ENCODE results near the gene RANGAP1. TPM values are rescaled to one million over a fixed set of nuclear protein-coding genes. Genes with fewer than 3 reads are reported as not detected.
A peak's percentile ranks its signal among the peaks of the same experiment; 100 is the strongest.

Gene RANGAP1
- total and polyA plus RNA-seq, 2 of the 13 experiments (the other 11 are each of a cell fraction or from before 2014, with no cell fraction given) = 51.8 to 83.9 TPM

DNA sequence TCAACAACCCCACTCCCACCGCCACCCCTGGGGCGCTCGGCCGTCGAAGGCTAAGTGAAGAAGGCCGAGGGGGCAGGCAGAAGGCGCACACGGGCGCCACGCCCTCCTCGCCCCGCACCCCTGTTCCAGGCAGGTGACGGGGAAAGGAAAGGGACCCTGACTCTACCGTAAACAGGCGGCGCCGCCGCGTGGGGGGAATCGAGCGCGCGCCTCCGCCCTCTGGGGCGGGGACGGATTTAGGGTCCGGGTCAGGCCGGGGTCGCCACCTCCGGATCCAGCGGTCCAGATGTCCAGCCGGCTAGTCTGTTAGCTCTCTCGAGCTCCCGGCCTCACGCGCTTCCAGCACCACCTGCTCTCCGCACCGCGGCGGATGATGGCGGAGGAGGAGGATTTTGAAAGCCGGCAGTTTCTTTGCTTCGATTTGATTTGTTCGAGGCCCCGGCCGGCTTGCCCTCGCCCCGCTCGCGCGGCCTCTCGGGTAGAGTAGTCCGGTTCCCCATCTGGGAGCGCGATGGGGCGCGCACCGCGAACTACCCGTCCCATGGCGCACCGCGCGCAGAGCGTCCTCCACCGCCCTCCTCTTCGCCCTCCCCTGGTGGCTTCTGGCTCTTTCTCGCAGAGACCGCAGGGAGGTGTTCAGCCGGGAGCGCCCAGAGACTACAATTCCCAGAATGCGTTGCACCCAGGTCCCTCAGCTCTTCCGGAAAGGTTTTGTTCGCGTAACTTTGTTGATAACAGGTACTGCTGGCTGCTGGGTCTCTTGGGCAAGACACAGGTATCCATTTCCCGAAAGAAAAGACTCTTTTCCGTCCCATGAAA lies at the start of gene RANGAP1 (continued):
- TF ChIP-seq HDAC1 (CRISPR knock-in tag; IDR thresholded peaks at IDR 0.05) = peak; percentile 82
- peak; percentile 70; the same call in 1 of the 2 replicates for TF ChIP-seq KDM5A (IDR thresholded peaks at IDR 0.05; ENCODE audit: borderline replicate concordance, low read length)
- TF ChIP-seq PHF20 (CRISPR knock-in tag; IDR thresholded peaks at IDR 0.05) = peak; percentile 23; the same call in 1 of the 2 replicates
- TF ChIP-seq LCORL (IDR thresholded peaks at IDR 0.05) = no peak
- peak; percentile 71 for TF ChIP-seq LCORL (CRISPR knock-in tag; IDR thresholded peaks at IDR 0.05)
- TF ChIP-seq ZFX (CRISPR knock-in tag; IDR thresholded peaks at IDR 0.05; ENCODE audit: low read depth) = peak; percentile 46
- TF ChIP-seq RFX3 (CRISPR knock-in tag; IDR thresholded peaks at IDR 0.05) = no peak
- TF ChIP-seq, protein P1, sequence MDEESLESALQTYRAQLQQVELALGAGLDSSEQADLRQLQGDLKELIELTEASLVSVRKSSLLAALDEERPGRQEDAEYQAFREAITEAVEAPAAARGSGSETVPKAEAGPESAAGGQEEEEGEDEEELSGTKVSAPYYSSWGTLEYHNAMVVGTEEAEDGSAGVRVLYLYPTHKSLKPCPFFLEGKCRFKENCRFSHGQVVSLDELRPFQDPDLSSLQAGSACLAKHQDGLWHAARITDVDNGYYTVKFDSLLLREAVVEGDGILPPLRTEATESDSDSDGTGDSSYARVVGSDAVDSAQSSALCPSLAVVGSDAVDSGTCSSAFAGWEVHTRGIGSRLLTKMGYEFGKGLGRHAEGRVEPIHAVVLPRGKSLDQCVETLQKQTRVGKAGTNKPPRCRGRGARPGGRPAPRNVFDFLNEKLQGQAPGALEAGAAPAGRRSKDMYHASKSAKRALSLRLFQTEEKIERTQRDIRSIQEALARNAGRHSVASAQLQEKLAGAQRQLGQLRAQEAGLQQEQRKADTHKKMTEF (CRISPR knock-in tag; IDR thresholded peaks at IDR 0.05) = peak; percentile 33
- TF ChIP-seq ZNF3 (CRISPR knock-in tag; IDR thresholded peaks at IDR 0.05) = no peak
- TF ChIP-seq ZNF878 (CRISPR knock-in tag; IDR thresholded peaks at IDR 0.05) = no peak
- no peak for TF ChIP-seq NFE2L2 (IDR thresholded peaks at IDR 0.05; ENCODE audit: low read length)
- TF ChIP-seq RARG (CRISPR knock-in tag; IDR thresholded peaks at IDR 0.05; ENCODE audit: low read depth) = no peak
- no peak; the same call in 1 of the 2 replicates for TF ChIP-seq KDM3A (CRISPR knock-in tag; IDR thresholded peaks at IDR 0.05; ENCODE audit: low read depth)
- TF ChIP-seq HNRNPH1 (optimal IDR thresholded peaks at IDR 0.05; ENCODE audit: low read depth, low read length) = no peak
- no peak for TF ChIP-seq ZNF644 (CRISPR knock-in tag; IDR thresholded peaks at IDR 0.05; ENCODE audit: low read depth)
- TF ChIP-seq RBFOX2 (IDR thresholded peaks at IDR 0.05; ENCODE audit: low read depth, low read length) = peak; percentile 89
- no peak for TF ChIP-seq MAFK (conservative IDR thresholded peaks at IDR 0.05 in 1 of 2, IDR thresholded peaks at IDR 0.05 in 1 of 2; ENCODE audit: low read length in 2 of 2)
- TF ChIP-seq, protein P2, sequence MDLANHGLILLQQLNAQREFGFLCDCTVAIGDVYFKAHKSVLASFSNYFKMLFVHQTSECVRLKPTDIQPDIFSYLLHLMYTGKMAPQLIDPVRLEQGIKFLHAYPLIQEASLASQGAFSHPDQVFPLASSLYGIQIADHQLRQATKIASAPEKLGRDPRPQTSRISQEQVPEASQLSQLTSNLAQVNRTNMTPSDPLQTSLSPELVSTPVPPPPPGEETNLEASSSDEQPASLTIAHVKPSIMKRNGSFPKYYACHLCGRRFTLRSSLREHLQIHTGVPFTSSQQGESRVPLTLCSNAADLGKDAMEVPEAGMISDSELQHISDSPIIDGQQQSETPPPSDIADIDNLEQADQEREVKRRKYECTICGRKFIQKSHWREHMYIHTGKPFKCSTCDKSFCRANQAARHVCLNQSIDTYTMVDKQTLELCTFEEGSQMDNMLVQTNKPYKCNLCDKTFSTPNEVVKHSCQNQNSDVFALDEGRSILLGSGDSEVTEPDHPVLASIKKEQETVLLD (CRISPR knock-in tag; IDR thresholded peaks at IDR 0.05; ENCODE audit: low read depth) = peak; percentile 48; the same call in 1 of the 2 replicates
- no peak for TF ChIP-seq ZNF652 (CRISPR knock-in tag; IDR thresholded peaks at IDR 0.05; ENCODE audit: borderline replicate concordance, low read depth)
- TF ChIP-seq NAIF1 (CRISPR knock-in tag; IDR thresholded peaks at IDR 0.05; ENCODE audit: borderline replicate concordance) = no peak
- TF ChIP-seq ZFP41 (CRISPR knock-in tag; IDR thresholded peaks at IDR 0.05; ENCODE audit: borderline replicate concordance) = 0 out of 2 replicates have a peak, but pooled peaks have one; percentile 35
- TF ChIP-seq, protein P3, sequence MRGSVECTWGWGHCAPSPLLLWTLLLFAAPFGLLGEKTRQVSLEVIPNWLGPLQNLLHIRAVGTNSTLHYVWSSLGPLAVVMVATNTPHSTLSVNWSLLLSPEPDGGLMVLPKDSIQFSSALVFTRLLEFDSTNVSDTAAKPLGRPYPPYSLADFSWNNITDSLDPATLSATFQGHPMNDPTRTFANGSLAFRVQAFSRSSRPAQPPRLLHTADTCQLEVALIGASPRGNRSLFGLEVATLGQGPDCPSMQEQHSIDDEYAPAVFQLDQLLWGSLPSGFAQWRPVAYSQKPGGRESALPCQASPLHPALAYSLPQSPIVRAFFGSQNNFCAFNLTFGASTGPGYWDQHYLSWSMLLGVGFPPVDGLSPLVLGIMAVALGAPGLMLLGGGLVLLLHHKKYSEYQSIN (CRISPR knock-in tag; IDR thresholded peaks at IDR 0.05; ENCODE audit: borderline replicate concordance) = no peak
- TF ChIP-seq, protein P4, sequence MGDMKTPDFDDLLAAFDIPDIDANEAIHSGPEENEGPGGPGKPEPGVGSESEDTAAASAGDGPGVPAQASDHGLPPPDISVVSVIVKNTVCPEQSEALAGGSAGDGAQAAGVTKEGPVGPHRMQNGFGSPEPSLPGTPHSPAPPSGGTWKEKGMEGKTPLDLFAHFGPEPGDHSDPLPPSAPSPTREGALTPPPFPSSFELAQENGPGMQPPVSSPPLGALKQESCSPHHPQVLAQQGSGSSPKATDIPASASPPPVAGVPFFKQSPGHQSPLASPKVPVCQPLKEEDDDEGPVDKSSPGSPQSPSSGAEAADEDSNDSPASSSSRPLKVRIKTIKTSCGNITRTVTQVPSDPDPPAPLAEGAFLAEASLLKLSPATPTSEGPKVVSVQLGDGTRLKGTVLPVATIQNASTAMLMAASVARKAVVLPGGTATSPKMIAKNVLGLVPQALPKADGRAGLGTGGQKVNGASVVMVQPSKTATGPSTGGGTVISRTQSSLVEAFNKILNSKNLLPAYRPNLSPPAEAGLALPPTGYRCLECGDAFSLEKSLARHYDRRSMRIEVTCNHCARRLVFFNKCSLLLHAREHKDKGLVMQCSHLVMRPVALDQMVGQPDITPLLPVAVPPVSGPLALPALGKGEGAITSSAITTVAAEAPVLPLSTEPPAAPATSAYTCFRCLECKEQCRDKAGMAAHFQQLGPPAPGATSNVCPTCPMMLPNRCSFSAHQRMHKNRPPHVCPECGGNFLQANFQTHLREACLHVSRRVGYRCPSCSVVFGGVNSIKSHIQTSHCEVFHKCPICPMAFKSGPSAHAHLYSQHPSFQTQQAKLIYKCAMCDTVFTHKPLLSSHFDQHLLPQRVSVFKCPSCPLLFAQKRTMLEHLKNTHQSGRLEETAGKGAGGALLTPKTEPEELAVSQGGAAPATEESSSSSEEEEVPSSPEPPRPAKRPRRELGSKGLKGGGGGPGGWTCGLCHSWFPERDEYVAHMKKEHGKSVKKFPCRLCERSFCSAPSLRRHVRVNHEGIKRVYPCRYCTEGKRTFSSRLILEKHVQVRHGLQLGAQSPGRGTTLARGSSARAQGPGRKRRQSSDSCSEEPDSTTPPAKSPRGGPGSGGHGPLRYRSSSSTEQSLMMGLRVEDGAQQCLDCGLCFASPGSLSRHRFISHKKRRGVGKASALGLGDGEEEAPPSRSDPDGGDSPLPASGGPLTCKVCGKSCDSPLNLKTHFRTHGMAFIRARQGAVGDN (CRISPR knock-in tag; IDR thresholded peaks at IDR 0.05) = peak; percentile 89
